Peyer's patch (tissue), 4 donors: ENCODE measurements around the gene RRP1B.

Source experiments
- CTCF ChIP-seq, 6 experiments: fragments of 450-650 bp in 4 of 6; fragments of 200-600 bp in 2 of 6; sonication (generic) in 1 of 6; IDR thresholded peaks; one replicate each; pipeline ENCODE4 v1.5.1; 2017 to 2019; ENCODE audit warnings: antibody characterized with exemption in 6 of 6, mild to moderate bottlenecking in 3 of 6, moderate library complexity in 1 of 6
- POLR2A ChIP-seq, 2 donors: fragments of 450-650 bp; IDR thresholded peaks; one replicate each; pipeline ENCODE4 v1.5.1; 2017; ENCODE audit warnings: antibody characterized with exemption in 2 of 2, mild to moderate bottlenecking in 2 of 2, moderate library complexity in 2 of 2

DNA sequence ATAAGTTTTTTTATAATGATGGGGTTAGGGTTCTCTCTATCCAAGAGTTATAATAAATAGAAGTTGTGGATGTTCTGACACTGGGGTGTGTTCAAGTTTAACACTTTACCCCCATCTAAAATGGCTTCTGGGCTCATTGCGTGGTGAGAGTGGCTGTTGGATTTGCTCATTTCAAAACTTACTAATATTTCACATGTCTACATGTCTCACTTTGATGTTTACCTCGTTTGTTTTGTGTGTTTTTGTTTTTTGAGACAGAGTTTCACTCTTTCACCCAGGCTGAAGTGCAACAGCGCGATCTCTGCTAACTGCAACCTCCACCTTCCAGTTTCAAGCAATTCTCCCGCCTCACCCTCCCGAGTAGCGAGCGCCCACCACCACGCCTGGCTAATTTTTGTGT, 3.7 kb downstream of the RRP1B start:
- no peak for TF ChIP-seq CTCF (IDR thresholded peaks at IDR 0.05)
- no peak for TF ChIP-seq POLR2A (IDR thresholded peaks at IDR 0.05)
